ENCODE data around the gene SSC4D. TPM values are rescaled to one million over a fixed set of nuclear protein-coding genes. Genes with fewer than 3 reads are reported as not detected.

SSC4D gene
- total and polyA plus RNA-seq, 2 of the 8 experiments (the other 6 are each of a cell fraction or from before 2014, with no cell fraction given), result 11.8 to 27.5 TPM

DNA sequence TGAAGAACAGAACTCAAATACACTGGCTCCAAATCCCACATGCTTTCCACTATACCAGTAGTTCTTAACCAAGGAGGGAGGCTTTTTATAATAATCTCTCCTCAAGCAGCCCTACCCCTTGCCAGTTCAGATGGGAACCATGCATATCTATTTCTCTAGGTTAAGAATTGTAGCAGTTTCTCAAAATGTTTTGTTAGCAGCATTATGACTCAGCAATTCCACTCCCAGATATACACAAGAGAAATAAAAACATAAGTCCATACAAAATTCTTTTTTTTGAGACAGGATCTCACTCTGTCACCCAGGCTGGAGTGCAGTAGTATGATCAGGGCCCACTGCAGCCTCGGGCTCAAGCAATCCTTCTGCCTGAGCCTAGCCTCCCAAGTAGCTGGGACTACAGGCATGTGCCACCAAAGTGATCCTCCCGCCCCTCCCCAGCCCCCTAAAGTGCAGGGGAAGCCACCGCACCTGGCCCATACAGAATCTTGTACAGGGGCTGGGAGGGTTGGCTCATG is 68.8 kb downstream of the SSC4D start (continued):
- TF ChIP-seq, protein P1, sequence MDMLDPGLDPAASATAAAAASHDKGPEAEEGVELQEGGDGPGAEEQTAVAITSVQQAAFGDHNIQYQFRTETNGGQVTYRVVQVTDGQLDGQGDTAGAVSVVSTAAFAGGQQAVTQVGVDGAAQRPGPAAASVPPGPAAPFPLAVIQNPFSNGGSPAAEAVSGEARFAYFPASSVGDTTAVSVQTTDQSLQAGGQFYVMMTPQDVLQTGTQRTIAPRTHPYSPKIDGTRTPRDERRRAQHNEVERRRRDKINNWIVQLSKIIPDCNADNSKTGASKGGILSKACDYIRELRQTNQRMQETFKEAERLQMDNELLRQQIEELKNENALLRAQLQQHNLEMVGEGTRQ (IDR thresholded peaks at IDR 0.05; ENCODE audit: low read length), result no peak
- TF ChIP-seq EGR1 (IDR thresholded peaks at IDR 0.05; ENCODE audit: borderline replicate concordance, low read depth, low read length) (no peak), POLR2AphosphoS5 (IDR thresholded peaks at IDR 0.05; ENCODE audit: low read depth, low read length) (no peak), TBP (IDR thresholded peaks at IDR 0.05; ENCODE audit: low read depth, low read length) (no peak), CHD2 (IDR thresholded peaks at IDR 0.05; ENCODE audit: low read length) (no peak), NANOG (IDR thresholded peaks at IDR 0.05; ENCODE audit: insufficient read depth, low read depth, low read length, poor library complexity, severe bottlenecking) (no peak)

Other genes starting within 250 kb of the SSC4D start
- gene SRRM3, start 207.8 kb downstream of the SSC4D start, total RNA-seq (2021; fragmentation: NEBNext Ultra II Directional; extraction: Animal tissue kit (Norgen Biotek cat#: 25700)), result 16.0 and 17.4 TPM in 2 replicates
- 10.4 and 18.4 TPM in 2 replicates for gene SRRM3, start 207.8 kb downstream of the SSC4D start, polyA plus RNA-seq (2011; rRNA removed)
- gene HSPB1, start 107.0 kb downstream of the SSC4D start, total RNA-seq (2021; fragmentation: NEBNext Ultra II Directional; extraction: Animal tissue kit (Norgen Biotek cat#: 25700)), result 165 and 194 TPM in 2 replicates
- gene HSPB1, start 107.0 kb downstream of the SSC4D start, polyA plus RNA-seq (2011; rRNA removed), result 254 and 440 TPM in 2 replicates
- gene YWHAG, start 50.7 kb downstream of the SSC4D start, total RNA-seq (2021; fragmentation: NEBNext Ultra II Directional; extraction: Animal tissue kit (Norgen Biotek cat#: 25700)), result 241 and 244 TPM in 2 replicates
- 57.2 and 62.9 TPM in 2 replicates for gene YWHAG, start 50.7 kb downstream of the SSC4D start, polyA plus RNA-seq (2011; rRNA removed)
- 1.4 and 1.5 TPM in 2 replicates for gene ZP3, start 15.3 kb upstream of the SSC4D start, total RNA-seq (2021; fragmentation: NEBNext Ultra II Directional; extraction: Animal tissue kit (Norgen Biotek cat#: 25700))
- gene ZP3, start 15.3 kb upstream of the SSC4D start, polyA plus RNA-seq (2011; rRNA removed), result 2.4 and 4.0 TPM in 2 replicates
- 55.6 and 59.1 TPM in 2 replicates for gene DTX2, start 52.0 kb upstream of the SSC4D start, total RNA-seq (2021; fragmentation: NEBNext Ultra II Directional; extraction: Animal tissue kit (Norgen Biotek cat#: 25700))
- 37.4 and 52.3 TPM in 2 replicates for gene DTX2, start 52.0 kb upstream of the SSC4D start, polyA plus RNA-seq (2011; rRNA removed)
- gene UPK3B, start 100.9 kb upstream of the SSC4D start, total RNA-seq (2021; fragmentation: NEBNext Ultra II Directional; extraction: Animal tissue kit (Norgen Biotek cat#: 25700)), result 18.4 and 20.6 TPM in 2 replicates
- gene UPK3B, start 100.9 kb upstream of the SSC4D start, polyA plus RNA-seq (2011; rRNA removed), result 5.9 and 14.2 TPM in 2 replicates
- gene SPDYE16, start 133.6 kb upstream of the SSC4D start, total RNA-seq (2021; fragmentation: NEBNext Ultra II Directional; extraction: Animal tissue kit (Norgen Biotek cat#: 25700)), result not detected in 2 replicates
- 0.03 TPM in 1 of 2 replicates, not detected in the other for gene SPDYE16, start 133.6 kb upstream of the SSC4D start, polyA plus RNA-seq (2011; rRNA removed)
- 6.2 and 9.0 TPM in 2 replicates for gene POMZP3, start 217.6 kb upstream of the SSC4D start, total RNA-seq (2021; fragmentation: NEBNext Ultra II Directional; extraction: Animal tissue kit (Norgen Biotek cat#: 25700))
- gene POMZP3, start 217.6 kb upstream of the SSC4D start, polyA plus RNA-seq (2011; rRNA removed), result 3.2 and 5.4 TPM in 2 replicates